GM12878 (cell line): ENCODE measurements around the gene HNRNPA1.

Experiments
- CTCF ChIP-seq, 3 experiments: IDR thresholded peaks in 2 of 3; conservative IDR thresholded peaks in 1 of 3; 2 replicates each; pipeline ENCODE4 v1.5.1; 2011; ENCODE audit warnings: low read depth in 3 of 3, low read length in 3 of 3, mild to moderate bottlenecking in 3 of 3, control low read depth in 2 of 3, moderate library complexity in 2 of 3, inconsistent platforms in 1 of 3, mixed read lengths in 1 of 3; ENCODE audit not compliant: control insufficient read depth in 2 of 3, insufficient read depth in 1 of 3; ENCODE audit errors: extremely low read depth in 1 of 3
- MAX ChIP-seq: IDR thresholded peaks from 2 replicates; pipeline ENCODE4 v1.6.1; 2012; ENCODE audit warnings: low read depth, low read length, improper control_type of control experiment
- SUZ12 ChIP-seq: fragments of 200-600 bp; sonication (generic); IDR thresholded peaks from one replicate; pipeline ENCODE4 v1.6.1; 2018; ENCODE audit warnings: antibody characterized with exemption, mild to moderate bottlenecking; ENCODE audit not compliant: unreplicated experiment
- ZBTB33 ChIP-seq: fragments of 450-650 bp; IDR thresholded peaks from 2 replicates; pipeline ENCODE4 v1.6.1; 2017; ENCODE audit warnings: mild to moderate bottlenecking

- TF ChIP-seq SUZ12, result no peak
- TF ChIP-seq CTCF (IDR thresholded peaks at IDR 0.05 in 2 of 3, conservative IDR thresholded peaks at IDR 0.05 in 1 of 3; ENCODE audit: control insufficient read depth in 2 of 3, extremely low read depth in 1 of 3, insufficient read depth in 1 of 3, low read depth in 3 of 3, low read length in 3 of 3), result no peak
- no peak for TF ChIP-seq ZBTB33
- no peak for TF ChIP-seq MAX
These were observed 19.1 kb downstream of the HNRNPA1 start for GRCh38 chr12:54299515-54300224.
